Neuron (in vitro differentiated cells): ENCODE measurements around the gene DNMBP.

ENCODE experiments used
- H2AFZ ChIP-seq: one replicate; pipeline ENCODE4 v1.6.1; 2013; ENCODE audit warnings: low read depth, mild to moderate bottlenecking, inconsistent platforms, low read length, moderate library complexity
- H3K27me3 ChIP-seq: one replicate; pipeline ENCODE4 v1.6.1; 2013; ENCODE audit warnings: low read length; ENCODE audit not compliant: insufficient read depth
- H3K36me3 ChIP-seq: one replicate; pipeline ENCODE4 v1.6.1; 2013; ENCODE audit warnings: low read length; ENCODE audit not compliant: insufficient read depth
- H3K4me1 ChIP-seq: one replicate; pipeline ENCODE4 v1.6.1; 2013; ENCODE audit warnings: low read length; ENCODE audit not compliant: insufficient read depth
- H3K4me3 ChIP-seq: 2 replicates; pipeline ENCODE4 v1.5.1; 2013; ENCODE audit warnings: mild to moderate bottlenecking, low read length, moderate library complexity
- H3K9me3 ChIP-seq: one replicate; pipeline ENCODE4 v1.6.1; 2013; ENCODE audit warnings: low read length

The DNMBP gene

GRCh38 chr10:100008142-100008522 is 1.6 kb downstream of the DNMBP start:
- Histone ChIP-seq H3K4me3 (peak overlapping the region; percentile 87), H3K36me3 (no peaks in the 10 kb centered on the region), H3K27me3 (no peaks in the 10 kb centered on the region), H3K4me1 (peaks cover 25% of the 10 kb centered on the region), H2AFZ (peak overlapping the region; percentile 86), H3K9me3 (no peaks in the 10 kb centered on the region)

DNA sequence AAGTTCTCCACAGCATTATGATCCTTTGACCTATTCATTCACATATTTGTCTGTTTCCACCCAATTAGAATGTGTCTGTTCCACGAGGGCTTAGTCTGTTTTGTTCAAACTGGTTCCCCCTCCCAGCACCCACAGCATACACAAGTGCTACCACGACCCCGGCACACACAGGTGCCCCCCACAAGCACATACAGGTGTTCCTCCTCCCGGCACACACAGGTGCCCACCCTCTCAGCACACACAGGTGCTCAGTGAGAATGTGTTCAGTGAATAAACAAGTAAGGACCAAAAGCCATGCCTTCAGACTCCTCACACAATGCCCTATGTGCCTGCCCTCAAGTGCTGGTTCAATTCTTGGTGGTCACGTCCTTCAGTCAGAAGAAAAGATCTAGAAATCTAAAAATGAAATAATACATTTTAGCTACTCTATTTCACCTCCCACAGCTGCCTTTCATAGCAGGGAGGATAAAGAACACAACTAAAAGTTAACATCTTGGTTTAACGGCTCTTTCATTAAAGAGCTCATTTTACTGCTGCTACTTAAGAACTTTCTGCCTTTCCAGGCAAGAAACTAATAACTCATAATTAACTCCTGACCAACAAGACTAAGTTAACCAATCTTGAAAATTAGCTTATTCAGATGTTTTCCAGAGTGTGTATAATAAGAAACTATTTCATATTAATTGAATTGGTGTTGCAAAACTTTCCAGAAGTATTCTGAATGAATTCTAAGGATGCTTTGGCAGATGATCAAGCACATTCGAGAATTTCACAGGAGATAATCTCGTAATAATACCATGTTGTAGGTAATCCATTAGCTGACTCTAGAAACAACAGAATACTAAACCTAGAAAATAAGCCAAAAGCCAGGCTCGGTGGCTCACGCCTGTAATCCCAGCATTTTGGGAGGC is 2.3 kb downstream of the DNMBP start:
- Histone ChIP-seq H3K4me3 (no peak overlapping the region), H2AFZ (no peak overlapping the region), H3K4me1 (peaks cover 25% of the 10 kb centered on the region), H3K27me3 (no peaks in the 10 kb centered on the region), H3K9me3 (no peaks in the 10 kb centered on the region), H3K36me3 (no peaks in the 10 kb centered on the region)

DNA sequence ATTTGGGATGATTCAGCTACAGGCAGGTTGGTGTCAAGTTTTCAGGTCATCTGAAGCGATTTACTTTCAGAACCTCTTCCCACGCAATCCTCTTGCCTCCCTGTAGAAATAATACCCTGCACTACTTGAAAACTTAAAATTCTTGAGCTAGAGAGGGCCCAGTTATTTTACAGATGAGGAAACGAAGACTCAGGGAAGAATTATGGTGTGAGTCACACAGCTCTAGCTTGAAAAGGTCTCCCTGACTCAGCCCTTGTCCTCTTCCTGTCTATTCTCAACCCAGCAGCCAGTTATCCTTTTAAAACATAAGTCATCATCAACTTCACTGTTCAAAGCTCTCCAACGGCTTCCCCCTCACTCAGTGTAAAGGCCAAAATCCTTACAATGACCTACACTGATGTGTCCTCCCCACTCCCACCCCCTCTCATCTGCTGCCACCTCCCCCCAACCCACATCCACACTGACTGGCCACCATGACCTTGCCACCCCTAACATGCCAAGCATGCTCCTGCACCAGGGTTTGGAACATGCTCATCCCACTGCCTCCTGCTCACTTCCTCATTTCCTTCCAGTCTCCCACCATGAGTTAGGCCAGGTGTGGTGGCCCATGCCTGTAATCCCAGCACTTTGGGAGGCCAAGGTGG is 3.4 kb downstream of the DNMBP start:
- no peak overlapping the region for H3K4me3 ChIP-seq
- H3K9me3 ChIP-seq = no peaks in the 10 kb centered on the region
- H3K4me1 ChIP-seq = peaks cover 25% of the 10 kb centered on the region
- no peak overlapping the region for H2AFZ ChIP-seq
- no peaks in the 10 kb centered on the region for H3K36me3 ChIP-seq
- H3K27me3 ChIP-seq = no peaks in the 10 kb centered on the region

GRCh38 chr10:100004805-100005510 is 4.8 kb downstream of the DNMBP start:
- Histone ChIP-seq H3K4me1 (peaks cover 22% of the 10 kb centered on the region), H2AFZ (no peak overlapping the region), H3K27me3 (no peaks in the 10 kb centered on the region), H3K4me3 (no peak overlapping the region), H3K9me3 (no peaks in the 10 kb centered on the region), H3K36me3 (no peaks in the 10 kb centered on the region)

- H3K36me3 ChIP-seq = no peaks in the 10 kb centered on the region
- no peak overlapping the region for H3K4me3 ChIP-seq
- H3K9me3 ChIP-seq = no peaks in the 10 kb centered on the region
- H3K4me1 ChIP-seq = peaks cover 9% of the 10 kb centered on the region
- H3K27me3 ChIP-seq = no peaks in the 10 kb centered on the region
- H2AFZ ChIP-seq = no peak overlapping the region
Measured at GRCh38 chr10:100000109-100000644, 9.6 kb downstream of the DNMBP start.

GRCh38 chr10:99999319-100000108 is 10.2 kb downstream of the DNMBP start:
- Histone ChIP-seq H3K27me3 (no peaks in the 10 kb centered on the region), H3K4me3 (no peak overlapping the region), H3K9me3 (no peaks in the 10 kb centered on the region), H2AFZ (no peak overlapping the region), H3K4me1 (peaks cover 11% of the 10 kb centered on the region), H3K36me3 (no peaks in the 10 kb centered on the region)

GRCh38 chr10:99998889-99999288 is 10.9 kb downstream of the DNMBP start:
- no peaks in the 10 kb centered on the region for H3K36me3 ChIP-seq
- no peaks in the 10 kb centered on the region for H3K27me3 ChIP-seq
- H3K4me1 ChIP-seq = peaks cover 14% of the 10 kb centered on the region

DNA sequence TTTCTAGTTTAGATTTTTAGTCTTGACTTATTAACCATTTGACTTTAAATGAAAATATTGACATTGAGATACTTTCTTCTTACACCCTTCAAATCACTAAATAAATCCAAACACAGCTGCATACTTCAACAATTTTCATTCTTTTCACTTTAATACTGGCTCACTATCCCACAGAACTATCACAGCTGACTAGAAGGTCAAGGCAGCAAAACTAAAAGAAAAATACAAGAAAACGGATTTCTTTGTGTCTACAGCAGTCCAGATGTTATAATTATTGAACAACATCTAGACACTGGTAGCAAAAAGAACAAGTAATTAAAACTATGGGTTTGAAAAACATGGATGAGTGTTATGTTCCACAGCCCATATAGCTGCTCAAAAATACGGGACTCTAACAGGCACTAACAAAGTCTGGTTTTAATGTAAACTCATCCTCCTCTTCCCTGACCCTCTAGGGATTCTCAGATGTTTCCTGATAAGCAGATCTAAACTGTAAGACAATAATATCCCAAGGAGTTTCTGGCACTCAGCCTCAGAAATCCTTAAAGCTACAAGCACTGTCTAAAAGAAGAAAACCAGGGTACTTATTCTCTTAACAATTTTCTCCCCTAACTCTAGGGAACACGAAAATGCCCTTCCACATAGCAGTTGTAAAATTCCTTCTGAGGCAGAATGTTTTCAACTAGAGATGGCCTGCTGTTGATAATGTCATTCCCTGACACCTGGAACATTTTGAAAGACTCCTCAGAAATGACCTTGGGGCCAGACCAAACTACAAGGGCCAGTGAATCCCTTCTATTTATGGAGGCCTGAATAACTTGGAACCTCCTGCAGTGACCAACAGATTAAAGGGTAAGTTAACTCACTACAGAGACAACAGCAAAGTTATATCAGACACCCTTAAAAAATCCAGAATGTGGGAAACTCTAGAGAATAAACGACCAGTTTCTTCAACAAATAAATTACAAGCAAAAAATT is 12.8 kb downstream of the DNMBP start:
- no peak overlapping the region for H3K4me3 ChIP-seq
- H3K9me3 ChIP-seq = no peaks in the 10 kb centered on the region
- no peaks in the 10 kb centered on the region for H3K36me3 ChIP-seq
- H2AFZ ChIP-seq = no peak overlapping the region
- H3K4me1 ChIP-seq = peaks cover 14% of the 10 kb centered on the region
- H3K27me3 ChIP-seq = no peaks in the 10 kb centered on the region

More at GRCh38 chr10:99998889-99999288, 10.9 kb downstream of the DNMBP start:
- no peaks in the 10 kb centered on the region for H3K9me3 ChIP-seq
- H2AFZ ChIP-seq = no peak overlapping the region
- no peak overlapping the region for H3K4me3 ChIP-seq

GRCh38 chr10:99995713-99996112 is 14.0 kb downstream of the DNMBP start:
- H3K4me1 ChIP-seq = peaks cover 14% of the 10 kb centered on the region
- no peaks in the 10 kb centered on the region for H3K27me3 ChIP-seq
- H3K9me3 ChIP-seq = no peaks in the 10 kb centered on the region
- no peak overlapping the region for H3K4me3 ChIP-seq
- H3K36me3 ChIP-seq = no peaks in the 10 kb centered on the region
- H2AFZ ChIP-seq = no peak overlapping the region

- Histone ChIP-seq H3K9me3 (no peaks in the 10 kb centered on the region), H3K4me1 (peaks cover 14% of the 10 kb centered on the region), H3K36me3 (no peaks in the 10 kb centered on the region), H3K27me3 (no peaks in the 10 kb centered on the region), H3K4me3 (no peak overlapping the region), H2AFZ (no peak overlapping the region)
Measured at GRCh38 chr10:99995269-99995668, 14.5 kb downstream of the DNMBP start.

GRCh38 chr10:99994801-99995200 is 14.9 kb downstream of the DNMBP start:
- no peak overlapping the region for H3K4me3 ChIP-seq
- H3K4me1 ChIP-seq = peaks cover 14% of the 10 kb centered on the region
- H2AFZ ChIP-seq = no peak overlapping the region
- H3K36me3 ChIP-seq = no peaks in the 10 kb centered on the region
- H3K27me3 ChIP-seq = no peaks in the 10 kb centered on the region
- no peaks in the 10 kb centered on the region for H3K9me3 ChIP-seq
